Large intestine (tissue), 12 donors: ENCODE data around the gene SLC4A2. TPM values are rescaled to one million over a fixed set of nuclear protein-coding genes. Genes with fewer than 3 reads are reported as not detected.
"Not testable (repeated sequence)": the region's sequence is repeated elsewhere in the genome, so short reads cannot be mapped to it uniquely, and the experiment has no call there.

Experiments
- DNase-seq, 2 donors: peaks; one replicate each; pipeline versions ENCODE4 v3.0.0 to v3.0.0-alpha.2; 2013
- H3K27ac ChIP-seq: one replicate; pipeline ENCODE4 v1.5.1; 2013; ENCODE audit warnings: low read length
- H3K27me3 ChIP-seq: 2 replicates; pipeline ENCODE4 v1.6.1; 2013; ENCODE audit warnings: low read length; ENCODE audit not compliant: control insufficient read depth, insufficient read depth
- H3K36me3 ChIP-seq: 2 replicates; pipeline ENCODE4 v1.6.1; 2013; ENCODE audit warnings: low read length; ENCODE audit not compliant: control insufficient read depth, insufficient read depth
- H3K4me1 ChIP-seq: one replicate; pipeline ENCODE4 v1.6.1; 2013; ENCODE audit warnings: low read length; ENCODE audit not compliant: control insufficient read depth, insufficient read depth
- H3K4me3 ChIP-seq: one replicate; pipeline ENCODE4 v1.5.1; 2013; ENCODE audit warnings: low read length
- H3K9me3 ChIP-seq: one replicate; pipeline ENCODE4 v1.6.1; 2013; ENCODE audit warnings: mild to moderate bottlenecking, low read depth, low read length, moderate library complexity; ENCODE audit not compliant: control insufficient read depth
- WGBS: methylation state at CpG from one replicate; pipeline ENCODE4 v1.1.5; 2013; ENCODE audit warnings: low lambda C conversion rate; ENCODE audit not compliant: insufficient coverage; 5-methylcytosine and 5-hydroxymethylcytosine counted together
- long read RNA-seq, 11 donors: transcript quantifications; one replicate each; lab custom pipeline, GENCODE V29; 2026
- polyA plus RNA-seq: library from polyadenylated mRNA; unstranded; fragments of 120-200 nt; gene quantifications from one replicate; pipeline ENCODE4 v1.2.1, GENCODE V29; 2013

The SLC4A2 gene
- 107 TPM for polyA plus RNA-seq
- long read RNA-seq, donor 1, full-length matches to known transcripts = 5 of 5 reads
- long read RNA-seq, donor 1, partial matches to known transcripts = 0 of 5 reads
- long read RNA-seq, donor 1, other reads (novel, unspliced or antisense) = 0 of 5 reads
- long read RNA-seq, donor 2, full-length matches to known transcripts = 7 of 7 reads
- long read RNA-seq, donor 2, partial matches to known transcripts = 0 of 7 reads
- long read RNA-seq, donor 2, other reads (novel, unspliced or antisense) = 0 of 7 reads
- long read RNA-seq, donor 3, partial matches to known transcripts = 0 of 7 reads
- long read RNA-seq, donor 3, other reads (novel, unspliced or antisense) = 0 of 7 reads
- long read RNA-seq, donor 4, full-length matches to known transcripts = 1 of 1 reads
- long read RNA-seq, donor 4, partial matches to known transcripts = 0 of 1 reads
- long read RNA-seq, donor 4, other reads (novel, unspliced or antisense) = 0 of 1 reads
- long read RNA-seq, donor 5, full-length matches to known transcripts = 2 of 2 reads
- long read RNA-seq, donor 5, partial matches to known transcripts = 0 of 2 reads
- long read RNA-seq, donor 5, other reads (novel, unspliced or antisense) = 0 of 2 reads
- long read RNA-seq, donor 6, full-length matches to known transcripts = 5 of 10 reads
- long read RNA-seq, donor 6, partial matches to known transcripts = 5 of 10 reads
- long read RNA-seq, donor 6, other reads (novel, unspliced or antisense) = 0 of 10 reads
- long read RNA-seq, donor 7, full-length matches to known transcripts = 3 of 3 reads
- long read RNA-seq, donor 7, partial matches to known transcripts = 0 of 3 reads
- long read RNA-seq, donor 7, other reads (novel, unspliced or antisense) = 0 of 3 reads
- long read RNA-seq, donor 8, full-length matches to known transcripts = 8 of 279 reads
- long read RNA-seq, donor 8, partial matches to known transcripts = 191 of 279 reads
- long read RNA-seq, donor 8, other reads (novel, unspliced or antisense) = 80 of 279 reads
- long read RNA-seq, donor 9, full-length matches to known transcripts = 3 of 3 reads
- long read RNA-seq, donor 9, partial matches to known transcripts = 0 of 3 reads
- long read RNA-seq, donor 9, other reads (novel, unspliced or antisense) = 0 of 3 reads
- long read RNA-seq, donor 10, partial matches to known transcripts = 6 of 10 reads
- long read RNA-seq, donor 10, other reads (novel, unspliced or antisense) = 0 of 10 reads
- long read RNA-seq, donor 11, full-length matches to known transcripts = 6 of 6 reads
- long read RNA-seq, donor 11, partial matches to known transcripts = 0 of 6 reads
- long read RNA-seq, donor 11, other reads (novel, unspliced or antisense) = 0 of 6 reads

- WGBS = no CpG with 5 or more reads among the region's 75 CpGs
- Histone ChIP-seq H3K27me3 (no peaks in the 10 kb centered on the region), H3K4me1 (peaks cover 52% of the 10 kb centered on the region), H3K9me3 (no peaks in the 10 kb centered on the region), H3K36me3 (peaks cover 5% of the 10 kb centered on the region), H3K27ac (peak within 1 kb of the TSS; percentile 96), H3K4me3 (peak within 1 kb of the TSS; percentile 89)
- DNase-seq = peak; percentile 72 to 91
These were observed at the start of gene SLC4A2 for GRCh38 chr7:151059367-151060112. TSS of gene SLC4A2 (plus strand) at chr7:151059589. CDS start at chr7:151061988, 2,399 bp downstream.

GRCh38 chr7:151010037-151010306 lies 49.4 kb upstream of the SLC4A2 start:
- no peaks in the 10 kb centered on the region for H3K27me3 ChIP-seq
- peak in 1 of 2 donors; percentile 33 for DNase-seq
- WGBS = no CpG with 5 or more reads among the region's 7 CpGs
- peak overlapping the region; percentile 28 for H3K4me3 ChIP-seq
- no peaks in the 10 kb centered on the region for H3K36me3 ChIP-seq
- peaks cover 6% of the 10 kb centered on the region for H3K9me3 ChIP-seq
- peak overlapping the region; percentile 43 for H3K27ac ChIP-seq
- H3K4me1 ChIP-seq = peaks cover 49% of the 10 kb centered on the region

- peak; percentile 57 to 79 for DNase-seq
- Histone ChIP-seq H3K4me1 (peaks cover 49% of the 10 kb centered on the region), H3K4me3 (peak overlapping the region; percentile 28), H3K27me3 (no peaks in the 10 kb centered on the region), H3K9me3 (peaks cover 6% of the 10 kb centered on the region), H3K36me3 (no peaks in the 10 kb centered on the region), H3K27ac (peak overlapping the region; percentile 43)
- WGBS = no CpG with 5 or more reads among the region's 18 CpGs
These were observed 48.9 kb upstream of the SLC4A2 start for GRCh38 chr7:151010307-151011096.

- no peak for DNase-seq
- H3K9me3 ChIP-seq = peaks cover 6% of the 10 kb centered on the region
- no peaks in the 10 kb centered on the region for H3K36me3 ChIP-seq
- H3K4me3 ChIP-seq = peak overlapping the region; percentile 28
- WGBS = no CpG with 5 or more reads among the region's 1 CpG
- peak overlapping the region; percentile 43 for H3K27ac ChIP-seq
- peaks cover 49% of the 10 kb centered on the region for H3K4me1 ChIP-seq
- H3K27me3 ChIP-seq = no peaks in the 10 kb centered on the region
These were observed 48.3 kb upstream of the SLC4A2 start for GRCh38 chr7:151011097-151011409.

- peak overlapping the region; percentile 70 for H3K27ac ChIP-seq
- H3K4me1 ChIP-seq = peaks cover 49% of the 10 kb centered on the region
- WGBS = no CpG with 5 or more reads among the region's 12 CpGs
- H3K4me3 ChIP-seq, H3K9me3 ChIP-seq, H3K36me3 ChIP-seq, DNase-seq, H3K27me3 ChIP-seq: not testable (repeated sequence)
These were observed 47.8 kb upstream of the SLC4A2 start for GRCh38 chr7:151011616-151012015.

- H3K4me3 ChIP-seq = no peak overlapping the region
- H3K27me3 ChIP-seq = peaks cover 5% of the 10 kb centered on the region
- peaks cover 49% of the 10 kb centered on the region for H3K4me1 ChIP-seq
- no peaks in the 10 kb centered on the region for H3K36me3 ChIP-seq
- peak overlapping the region; percentile 70 for H3K27ac ChIP-seq
- DNase-seq = peak; percentile 90 to 96
- H3K9me3 ChIP-seq = peaks cover 4% of the 10 kb centered on the region
- no CpG with 5 or more reads among the region's 6 CpGs for WGBS
These were observed 47.2 kb upstream of the SLC4A2 start for GRCh38 chr7:151012031-151012692.

GRCh38 chr7:151012911-151013347 lies 46.5 kb upstream of the SLC4A2 start:
- peak overlapping the region; percentile 15 for H3K4me3 ChIP-seq
- peak; percentile 44 to 67 for DNase-seq
- H3K36me3 ChIP-seq = no peaks in the 10 kb centered on the region
- H3K27ac ChIP-seq = peak overlapping the region; percentile 70
- H3K27me3 ChIP-seq = peaks cover 12% of the 10 kb centered on the region
- peaks cover 51% of the 10 kb centered on the region for H3K4me1 ChIP-seq
- H3K9me3 ChIP-seq = peaks cover 4% of the 10 kb centered on the region
- no CpG with 5 or more reads among the region's 23 CpGs for WGBS

- Histone ChIP-seq H3K9me3 (peaks cover 7% of the 10 kb centered on the region), H3K27me3 (peaks cover 16% of the 10 kb centered on the region), H3K4me1 (peaks cover 51% of the 10 kb centered on the region), H3K4me3 (peak overlapping the region; percentile 15), H3K36me3 (no peaks in the 10 kb centered on the region), H3K27ac (peak overlapping the region; percentile 70)
- WGBS = no CpG with 5 or more reads among the region's 26 CpGs
- DNase-seq = no peak
These were observed 46.0 kb upstream of the SLC4A2 start for GRCh38 chr7:151013356-151013732.
